K562 (cell line): ENCODE results near the gene CSTB. TPM values are rescaled to one million over a fixed set of nuclear protein-coding genes. Genes with fewer than 3 reads are reported as not detected.

ENCODE experiments used
- ATAC-seq: fragments of 200-7000 bp; cut with Tn5 transposase; 3 replicates; pipeline ENCODE4 v1.9.1; 2020; ENCODE audit warnings: moderate library complexity
- BruUV-seq: library from RNA; stranded (reverse); fragments of 400-500 nt; replicated peaks from 2 replicates; lab custom pipeline; 2021; lab: Mats Ljungman, UMichigan
- CTCF ChIA-PET: fragments of 300-600 bp; formaldehyde crosslinking; extraction: SDS; loops from one replicate; lab custom pipeline; 2021; ENCODE audit warnings: low intra/inter-chr PET ratio; lab: Yijun Ruan, JAX
- POLR2A ChIA-PET: fragments of 300-600, 350-650 bp; sonication (Branson Sonifier 250); formaldehyde crosslinking; extraction: SDS; loops from one replicate; lab custom pipeline; 2021; ENCODE audit warnings: antibody characterized with exemption, inconsistent platforms; lab: Yijun Ruan, JAX
- DNase-seq, 4 experiments: peaks; one replicate each; pipeline versions ENCODE4 v3.0.0 to v3.0.0-alpha.2; 2011 to 2018; ENCODE audit warnings: low spot score in 3 of 4, mixed read lengths in 3 of 4; ENCODE audit errors: extremely low read depth in 1 of 4
- FAIRE-seq: peaks from 2 replicates; lab custom pipeline; 2011; peaks lifted over from hg19 to GRCh38; lab: Jason Lieb, UNC
- H2AFZ ChIP-seq: 2 replicates; pipeline ENCODE4 v1.6.0; 2011; ENCODE audit warnings: low read depth, low read length, control low read depth, inconsistent platforms
- H3K27ac ChIP-seq: fragments of 200-600 bp; 3 replicates; pipeline ENCODE4 v1.8.0; 2011; ENCODE audit warnings: low read depth, mild to moderate bottlenecking, control low read depth, inconsistent platforms, low read length, moderate library complexity, mixed read lengths; ENCODE audit errors: extremely low read depth
- H3K27me3 ChIP-seq, 2 experiments: fragments of 300-600 bp in 1 of 2; 2 replicates in 1 of 2; 3 replicates in 1 of 2; pipeline versions ENCODE4 v1.6.0 to v1.8.0; 2011; ENCODE audit warnings: inconsistent platforms in 2 of 2, low read length in 2 of 2, mild to moderate bottlenecking in 1 of 2, mixed read lengths in 1 of 2, moderate library complexity in 1 of 2; ENCODE audit not compliant: control insufficient read depth in 2 of 2, insufficient read depth in 2 of 2
- H3K36me3 ChIP-seq: fragments of 300-600 bp; 3 replicates; pipeline ENCODE4 v1.8.0; 2011; ENCODE audit warnings: mild to moderate bottlenecking, low read length, inconsistent platforms; ENCODE audit not compliant: control insufficient read depth, insufficient read depth
- H3K4me1 ChIP-seq, 2 experiments: fragments of 200-600 bp in 1 of 2; replicated peaks in 1 of 2; 2 replicates in 1 of 2; 3 replicates in 1 of 2; pipeline versions ENCODE4 v1.5.1 to v1.8.0; 2011; ENCODE audit warnings: inconsistent platforms in 2 of 2, low read length in 2 of 2, mild to moderate bottlenecking in 1 of 2, mixed read lengths in 1 of 2, moderate library complexity in 1 of 2; ENCODE audit not compliant: control insufficient read depth in 2 of 2, insufficient read depth in 2 of 2
- H3K4me2 ChIP-seq: 2 replicates; pipeline ENCODE4 v1.6.1; 2011; ENCODE audit warnings: low read length, control low read depth, inconsistent platforms, mixed read lengths; ENCODE audit not compliant: insufficient read depth
- H3K4me3 ChIP-seq: fragments of 200-600 bp; sonication (generic), shearing (Covaris generic); 2 replicates; pipeline ENCODE4 v1.5.1; 2016; ENCODE audit warnings: control low read depth, inconsistent platforms
- H3K79me2 ChIP-seq: fragments of 200-600 bp; 3 replicates; pipeline ENCODE4 v1.8.0; 2011; ENCODE audit warnings: low read length, inconsistent platforms; ENCODE audit not compliant: control insufficient read depth, insufficient read depth
- H3K9ac ChIP-seq, 2 experiments: 2 replicates each; pipeline versions ENCODE4 v1.6.0 to v1.6.1; 2011; ENCODE audit warnings: low read depth in 2 of 2, low read length in 2 of 2, control low read depth in 1 of 2, inconsistent platforms in 1 of 2, mild to moderate bottlenecking in 1 of 2, mixed read lengths in 1 of 2; ENCODE audit not compliant: insufficient read depth in 1 of 2
- H3K9me1 ChIP-seq: one replicate; pipeline ENCODE4 v1.6.0; 2011; ENCODE audit warnings: inconsistent platforms, mild to moderate bottlenecking, low read length, moderate library complexity; ENCODE audit not compliant: control insufficient read depth, insufficient read depth
- H3K9me3 ChIP-seq: replicated peaks from 2 replicates; pipeline ENCODE4 v1.5.1; 2011; ENCODE audit warnings: low read depth, low read length, inconsistent platforms; ENCODE audit not compliant: control insufficient read depth, insufficient read depth
- H4K20me1 ChIP-seq: replicated peaks from 2 replicates; pipeline ENCODE4 v1.6.1; 2011; ENCODE audit warnings: low read length, inconsistent platforms, mixed read lengths; ENCODE audit not compliant: control insufficient read depth, insufficient read depth
- CBFA2T2 ChIP-seq: fragments of 450-650 bp; conservative IDR thresholded peaks from 2 replicates; pipeline ENCODE4 v1.6.1; 2017; ENCODE audit warnings: mild to moderate bottlenecking
- DIDO1 ChIP-seq: fragments of 450-650 bp; IDR thresholded peaks from 2 replicates; pipeline ENCODE4 v1.6.1; 2016; ENCODE audit warnings: low read depth, missing biosample characterization, missing genetic modification characterization
- EZH2 ChIP-seq: IDR thresholded peaks from 2 replicates; pipeline ENCODE4 v1.6.1; 2012; ENCODE audit warnings: low read depth, mild to moderate bottlenecking, inconsistent platforms, low read length, borderline replicate concordance
- LEF1 ChIP-seq: fragments of 450-650 bp; IDR thresholded peaks from 2 replicates; pipeline ENCODE4 v1.6.1; 2016; ENCODE audit warnings: mild to moderate bottlenecking
- NELFE ChIP-seq: IDR thresholded peaks from 2 replicates; pipeline ENCODE4 v1.6.1; 2011; ENCODE audit warnings: mild to moderate bottlenecking; ENCODE audit not compliant: insufficient read depth, insufficient read length
- POLR2H ChIP-seq: IDR thresholded peaks from 2 replicates; pipeline ENCODE4 v1.6.1; 2016; ENCODE audit warnings: missing genetic modification characterization, low read depth, mild to moderate bottlenecking, control low read depth, missing compliant biosample characterization, moderate library complexity
- PRMT5 ChIP-seq: sonication (generic); formaldehyde crosslinking; IDR thresholded peaks from 2 replicates; pipeline ENCODE4 v1.5.0; 2020; ENCODE audit warnings: missing genetic modification reagents
- PTTG1 ChIP-seq: fragments of 450-650 bp; IDR thresholded peaks from 2 replicates; pipeline ENCODE4 v1.6.1; 2016; ENCODE audit warnings: low read depth, mild to moderate bottlenecking, missing genetic modification characterization, missing compliant biosample characterization
- RAD21 ChIP-seq, 2 experiments: fragments of 250-450 bp in 1 of 2; fragments of 450-650 bp in 1 of 2; sonication (Bioruptor Pico) in 1 of 2; formaldehyde crosslinking in 1 of 2; IDR thresholded peaks in 1 of 2; conservative IDR thresholded peaks in 1 of 2; 2 replicates each; pipeline versions ENCODE4 v1.4.0 to v1.8.0; 2020 to 2022; ENCODE audit warnings: mild to moderate bottlenecking in 2 of 2, moderate library complexity in 1 of 2
- SMAD4 ChIP-seq: fragments of 250-450 bp; sonication (Bioruptor Pico); conservative IDR thresholded peaks from 2 replicates; pipeline ENCODE4 v1.8.0; 2021; ENCODE audit warnings: inconsistent platforms, mild to moderate bottlenecking, moderate library complexity
- SMC3 ChIP-seq: conservative IDR thresholded peaks from 2 replicates; pipeline ENCODE4 v1.6.1; 2011; ENCODE audit warnings: low read depth, low read length, improper control_type of control experiment; ENCODE audit not compliant: insufficient read depth
- TOE1 ChIP-seq, 2 experiments: fragments of 450-650 bp in 1 of 2; sonication (generic) in 1 of 2; formaldehyde crosslinking in 1 of 2; IDR thresholded peaks; 2 replicates each; pipeline versions ENCODE4 v1.7.1 to v1.8.0; 2016 to 2022; ENCODE audit warnings: borderline replicate concordance in 2 of 2, mild to moderate bottlenecking in 2 of 2, antibody characterized with exemption in 1 of 2, inconsistent platforms in 1 of 2, low read depth in 1 of 2, missing genetic modification reagents in 1 of 2, moderate library complexity in 1 of 2
- ZNF224 ChIP-seq: sonication (generic); formaldehyde crosslinking; IDR thresholded peaks from 2 replicates; pipeline ENCODE4 v1.8.0; 2022; ENCODE audit warnings: mild to moderate bottlenecking, missing genetic modification reagents
- ZNF324 ChIP-seq: fragments of 250-450 bp; sonication (Bioruptor Pico); IDR thresholded peaks from 2 replicates; pipeline ENCODE4 v1.4.0; 2020; ENCODE audit warnings: mild to moderate bottlenecking
- ZNF740 ChIP-seq, 3 experiments: fragments of 200-800 bp in 1 of 3; sonication (Bioruptor generic) in 1 of 3; sonication (generic) in 1 of 3; formaldehyde crosslinking in 1 of 3; IDR thresholded peaks; 2 replicates each; pipeline versions ENCODE4 v1.6.1 to v1.8.0; 2016 to 2022; ENCODE audit warnings: mild to moderate bottlenecking in 2 of 3, missing compliant biosample characterization in 2 of 3, missing genetic modification characterization in 2 of 3, missing genetic modification reagents in 1 of 3
- WGBS: fragments of 100-300 bp; shearing (Covaris generic); methylation state at CpG from one replicate; pipeline ENCODE4 v1.1.6; 2016; ENCODE audit warnings: low coverage, mixed read lengths; ENCODE audit not compliant: insufficient coverage; ENCODE audit errors: missing lambda C conversion rate; 5-methylcytosine and 5-hydroxymethylcytosine counted together
- in situ Hi-C: fragments of 300-500 bp; cut with MboI; formaldehyde crosslinking; loops from 4 replicates; pipeline ENCODE4 v1.15.0; 2018; ENCODE audit warnings: inconsistent platforms, mixed read lengths
- intact Hi-C: fragments of 100-400 bp; cut with micrococcal nuclease; formaldehyde crosslinking; loops from 2 replicates; pipeline ENCODE4 v1.14.2; 2022
- polyA plus RNA-seq, 8 experiments: library from polyadenylated mRNA; depleted of rRNA in 4 of 8; stranded (reverse) in 5 of 8; unstranded in 3 of 8; fragments of >200 nt; fragmentation: Nextera tagmentation in 2 of 8; fragmentation: Illumina TruSeq in 1 of 8; extraction: Ambion mirVana in 2 of 8; extraction: Trizol in 1 of 8; gene quantifications; 2 replicates each; pipeline versions ENCODE4 v1.2.1 to v1.2.3, GENCODE V29; 2011 to 2014; ENCODE audit warnings: inconsistent platforms in 1 of 8, missing spikeins in 1 of 8
- total RNA-seq, 7 experiments: library from RNA; depleted of rRNA in 6 of 7; stranded (reverse); fragments of >200 nt in 6 of 7; fragmentation: Illumina TruSeq in 2 of 7; extraction: Trizol in 2 of 7; gene quantifications; 2 replicates each; pipeline versions ENCODE4 v1.2.1 to v1.2.3, GENCODE V29; 2011 to 2021; ENCODE audit warnings: low replicate concordance in 1 of 7
- TF ChIP-seq, protein P1 (sequence below): fragments of 250-450 bp; sonication (Bioruptor Pico); IDR thresholded peaks from 2 replicates; pipeline ENCODE4 v1.9.0; 2021; ENCODE audit warnings: mild to moderate bottlenecking, inconsistent platforms

CSTB gene
- total and polyA plus RNA-seq, 9 of the 15 experiments (the other 6 are each of a cell fraction or from before 2014, with no cell fraction given): 12.4 to 65.0 (median 31.7) TPM

GRCh38 chr21:43768868-43769167 lies 7.3 kb downstream of the CSTB start:
- intact Hi-C loops: no loop called here
- H3K9ac ChIP-seq: peak overlapping the region; percentile 76 to 87
- DNase-seq (no peak), ATAC-seq (no peak), FAIRE-seq (no peak)
- POLR2A ChIA-PET: interaction anchor here (0.6 to 1.6 kb wide), 8 partner anchors 10 to 104 kb away, joined by 4 to 10 read pairs (median 4); partner anchors contain the start of gene RRP1
- H3K4me2 ChIP-seq: peak overlapping the region; percentile 66
- peaks cover 8% of the 10 kb centered on the region for H3K9me1 ChIP-seq
- H4K20me1 ChIP-seq: no peaks in the 10 kb centered on the region
- BruUV-seq: no TSS peak
- no peaks in the 10 kb centered on the region for H3K79me2 ChIP-seq
- H3K27ac ChIP-seq: peak overlapping the region; percentile 91
- H2AFZ ChIP-seq: peak overlapping the region; percentile 94
- H3K9me3 ChIP-seq: no peaks in the 10 kb centered on the region
- CTCF ChIA-PET: no interaction called here
- peaks cover 21% of the 10 kb centered on the region; the same call in 2 of the 3 replicates for H3K36me3 ChIP-seq
- H3K4me1 ChIP-seq: peaks cover 33 to 63% of the 10 kb centered on the region in 2 experiments
- H3K27me3 ChIP-seq: no peaks in the 10 kb centered on the region
- in situ Hi-C loops: no loop called here
- WGBS: 66% methylated on average over 8 of the region's 8 CpGs
- H3K4me3 ChIP-seq: no peak overlapping the region
- TF ChIP-seq EZH2: no peak
- TF ChIP-seq PRMT5 (CRISPR knock-in tag): no peak
- TF ChIP-seq CBFA2T2: no peak
- TF ChIP-seq, protein P1, sequence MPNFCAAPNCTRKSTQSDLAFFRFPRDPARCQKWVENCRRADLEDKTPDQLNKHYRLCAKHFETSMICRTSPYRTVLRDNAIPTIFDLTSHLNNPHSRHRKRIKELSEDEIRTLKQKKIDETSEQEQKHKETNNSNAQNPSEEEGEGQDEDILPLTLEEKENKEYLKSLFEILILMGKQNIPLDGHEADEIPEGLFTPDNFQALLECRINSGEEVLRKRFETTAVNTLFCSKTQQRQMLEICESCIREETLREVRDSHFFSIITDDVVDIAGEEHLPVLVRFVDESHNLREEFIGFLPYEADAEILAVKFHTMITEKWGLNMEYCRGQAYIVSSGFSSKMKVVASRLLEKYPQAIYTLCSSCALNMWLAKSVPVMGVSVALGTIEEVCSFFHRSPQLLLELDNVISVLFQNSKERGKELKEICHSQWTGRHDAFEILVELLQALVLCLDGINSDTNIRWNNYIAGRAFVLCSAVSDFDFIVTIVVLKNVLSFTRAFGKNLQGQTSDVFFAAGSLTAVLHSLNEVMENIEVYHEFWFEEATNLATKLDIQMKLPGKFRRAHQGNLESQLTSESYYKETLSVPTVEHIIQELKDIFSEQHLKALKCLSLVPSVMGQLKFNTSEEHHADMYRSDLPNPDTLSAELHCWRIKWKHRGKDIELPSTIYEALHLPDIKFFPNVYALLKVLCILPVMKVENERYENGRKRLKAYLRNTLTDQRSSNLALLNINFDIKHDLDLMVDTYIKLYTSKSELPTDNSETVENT: 0 out of 2 replicates have a peak, but pooled peaks have one; percentile 16
- no peak for TF ChIP-seq DIDO1 (tag)
- no peak for TF ChIP-seq NELFE
- no peak for TF ChIP-seq ZNF324 (CRISPR knock-in tag)
- TF ChIP-seq SMC3: no peak
- TF ChIP-seq SMAD4 (CRISPR knock-in tag): no peak
- no peak for TF ChIP-seq PTTG1 (tag)
- no peak for TF ChIP-seq TOE1 (IDR thresholded peaks at IDR 0.05; ENCODE audit: borderline replicate concordance)
- 0 out of 2 replicates have a peak, but pooled peaks have one; percentile 20 for TF ChIP-seq TOE1 (CRISPR knock-in tag; IDR thresholded peaks at IDR 0.05; ENCODE audit: borderline replicate concordance, low read depth)
- no peak for TF ChIP-seq LEF1
- no peak for TF ChIP-seq POLR2H
- no peak for TF ChIP-seq ZNF740 (CRISPR knock-in tag; IDR thresholded peaks at IDR 0.05)
- no peak for TF ChIP-seq ZNF740 (tag; IDR thresholded peaks at IDR 0.05)
- TF ChIP-seq RAD21 (CRISPR knock-in tag; conservative IDR thresholded peaks at IDR 0.05 in 1 of 2, IDR thresholded peaks at IDR 0.05 in 1 of 2): no peak
- no peak for TF ChIP-seq ZNF224 (CRISPR knock-in tag)
